Adrenal gland (tissue), 12 donors: ENCODE results near the gene IFNGR1. TPM values are rescaled to one million over a fixed set of nuclear protein-coding genes. Genes with fewer than 3 reads are reported as not detected.

Source experiments
- DNase-seq, 7 donors: peaks; one replicate each; pipeline ENCODE4 v3.0.0-alpha.2; 2019 to 2020
- H3K27ac ChIP-seq, 5 donors: fragments of 200-600 bp; sonication (generic) in 4 of 5; 1 replicate in 3 of 5; 2 replicates in 2 of 5; pipeline versions ENCODE4 v1.5.1 to v1.8.0; 2016 to 2020; ENCODE audit warnings: mild to moderate bottlenecking in 1 of 5
- H3K27me3 ChIP-seq: fragments of 200-600 bp; 2 replicates; pipeline ENCODE4 v1.8.0; 2021
- H3K36me3 ChIP-seq, 2 donors: fragments of 200-600 bp; replicated peaks in 1 of 2; 1 replicate in 1 of 2; 2 replicates in 1 of 2; pipeline versions ENCODE4 v1.5.1 to v1.8.0; 2018 to 2022
- H3K4me1 ChIP-seq, 2 donors: fragments of 200-600 bp; replicated peaks in 1 of 2; 1 replicate in 1 of 2; 2 replicates in 1 of 2; pipeline versions ENCODE4 v1.5.1 to v1.8.0; 2018 to 2021
- H3K4me3 ChIP-seq, 4 donors: fragments of 200-600 bp; sonication (generic) in 3 of 4; one replicate each; pipeline ENCODE4 v1.5.1; 2016 to 2018
- H3K9me3 ChIP-seq, 3 donors: fragments of 200-600 bp; sonication (generic) in 1 of 3; replicated peaks in 1 of 3; 1 replicate in 2 of 3; 2 replicates in 1 of 3; pipeline versions ENCODE4 v1.5.1 to v1.8.0; 2016 to 2021
- CTCF ChIP-seq, 6 experiments: fragments of 450-650 bp in 4 of 6; fragments of 200-600 bp in 2 of 6; sonication (generic) in 1 of 6; IDR thresholded peaks; 1 replicate in 5 of 6; 2 replicates in 1 of 6; pipeline versions ENCODE4 v1.5.1 to v1.8.0; 2016 to 2021; ENCODE audit warnings: antibody characterized with exemption in 6 of 6, mild to moderate bottlenecking in 2 of 6, moderate library complexity in 1 of 6
- POLR2A ChIP-seq, 2 donors: fragments of 450-650 bp; IDR thresholded peaks; one replicate each; pipeline ENCODE4 v1.6.1; 2017; ENCODE audit warnings: antibody characterized with exemption in 2 of 2, mild to moderate bottlenecking in 2 of 2, moderate library complexity in 1 of 2
- WGBS, 4 donors: extraction: QIAGEN DNeasy Blood & Tissue Kit in 2 of 4; methylation state at CpG; one replicate each; pipeline versions ENCODE4 v1.1.5 to v1.1.7; 2013 to 2017; 5-methylcytosine and 5-hydroxymethylcytosine counted together
- intact Hi-C, 2 donors: fragments of 100-400 bp; cut with DNase I; formaldehyde crosslinking; loops; one replicate each; pipeline versions ENCODE4 v1.14.1 to v1.15.0; 2022 to 2023
- polyA plus RNA-seq, 3 donors: library from polyadenylated mRNA; stranded (reverse); fragments of 200-250 nt in 2 of 3; fragments of 350-450 nt in 1 of 3; fragmentation: Illumina TruSeq in 1 of 3; extraction: RNeasy Lipid Tissue Mini Kit (QIAGEN cat#74804) in 1 of 3; gene quantifications; one replicate each; pipeline ENCODE4 v1.2.3, GENCODE V29; 2013 to 2014
- total RNA-seq, 9 donors: library from RNA; depleted of rRNA in 4 of 9; stranded (reverse); fragments of >200 nt in 4 of 9; fragments of 120-200 nt in 1 of 9; fragmentation: NEBNext Ultra II Directional in 1 of 9; extraction: Animal tissue kit (Norgen Biotek cat#: 25700) in 1 of 9; gene quantifications; one replicate each; pipeline versions ENCODE4 v1.1.0 to v1.2.4, GENCODE V29; 2013 to 2023
- donor health status: healthy with polysubstance abuse.
- donor health status: Bipolar disorder and iron deficiency.
- donor health status: DM: yes; HTN: yes; CAD: no.
- donor health status: DM: no; HTN: no; CAD: no.
- donor health status: DM: no; HTN: no; CAD: no.
- donor health status: DM: yes; HTN: yes; CAD: no.

Gene IFNGR1
- total and polyA plus RNA-seq, 12 donors, result 55.5 to 110 (median 69.9) TPM

DNA sequence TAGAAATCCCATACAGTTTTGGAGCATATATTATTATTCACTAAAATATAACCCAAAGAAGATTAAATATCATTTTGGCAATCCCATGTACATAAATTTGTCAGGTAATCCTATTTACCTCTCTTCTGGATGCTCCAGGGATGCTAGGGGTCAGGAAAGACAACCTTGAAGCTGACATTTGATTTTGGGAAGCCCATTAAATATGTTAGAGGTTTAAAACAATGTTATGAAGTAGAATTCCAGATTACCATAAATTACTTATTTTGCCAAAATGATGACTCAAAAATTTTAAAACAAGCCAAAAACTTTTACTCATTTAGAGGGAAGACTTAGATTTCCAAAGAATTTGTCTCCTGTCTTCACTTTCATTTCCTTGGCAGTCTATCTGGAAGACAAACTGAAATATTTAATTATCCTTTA lies 36.5 kb downstream of the IFNGR1 start:
- no peak overlapping the region for H3K27ac ChIP-seq
- H3K4me3 ChIP-seq, result no peak overlapping the region
- H3K9me3 ChIP-seq, result peaks cover 3 to 30% (median 12%) of the 10 kb centered on the region in 3 donors
- H3K27me3 ChIP-seq, result no peaks in the 10 kb centered on the region
- DNase-seq, result no peak
- TF ChIP-seq POLR2A (IDR thresholded peaks at IDR 0.05) (no peak), CTCF (IDR thresholded peaks at IDR 0.05) (no peak)
- H3K4me1 ChIP-seq, result no peaks in the 10 kb centered on the region
- H3K36me3 ChIP-seq, result no peaks in the 10 kb centered on the region
- intact Hi-C loops, result no loop called here

- H3K4me1 ChIP-seq, result no peaks in the 10 kb centered on the region
- 61 to 72% (median 69%) methylated on average over 3 of the region's 3 CpGs for WGBS, 4 donors
- peaks cover 3 to 30% (median 12%) of the 10 kb centered on the region in 3 donors for H3K9me3 ChIP-seq
- intact Hi-C loops, result no loop called here
- DNase-seq, result no peak
- H3K27ac ChIP-seq, result no peak overlapping the region
- no peaks in the 10 kb centered on the region for H3K27me3 ChIP-seq
- H3K36me3 ChIP-seq, result no peaks in the 10 kb centered on the region
- TF ChIP-seq CTCF (IDR thresholded peaks at IDR 0.05) (no peak), POLR2A (IDR thresholded peaks at IDR 0.05) (no peak)
- H3K4me3 ChIP-seq, result no peak overlapping the region
These were observed 37.1 kb downstream of the IFNGR1 start for GRCh38 chr6:137181891-137182653.

GRCh38 chr6:137177611-137178010 lies 41.6 kb downstream of the IFNGR1 start:
- Histone ChIP-seq H3K27me3 (no peaks in the 10 kb centered on the region), H3K4me3 (no peak overlapping the region), H3K27ac (no peak overlapping the region), H3K9me3 (peaks cover 3 to 10% (median 7%) of the 10 kb centered on the region in 3 donors), H3K36me3 (no peaks in the 10 kb centered on the region), H3K4me1 (peaks cover 0 to 10% of the 10 kb centered on the region in 2 donors)
- TF ChIP-seq POLR2A (IDR thresholded peaks at IDR 0.05) (no peak), CTCF (IDR thresholded peaks at IDR 0.05) (no peak)
- no peak for DNase-seq
- intact Hi-C loops, result no loop called here
- WGBS, 4 donors, result 81 to 95% (median 88%) methylated on average over 1 of the region's 1 CpG

DNA sequence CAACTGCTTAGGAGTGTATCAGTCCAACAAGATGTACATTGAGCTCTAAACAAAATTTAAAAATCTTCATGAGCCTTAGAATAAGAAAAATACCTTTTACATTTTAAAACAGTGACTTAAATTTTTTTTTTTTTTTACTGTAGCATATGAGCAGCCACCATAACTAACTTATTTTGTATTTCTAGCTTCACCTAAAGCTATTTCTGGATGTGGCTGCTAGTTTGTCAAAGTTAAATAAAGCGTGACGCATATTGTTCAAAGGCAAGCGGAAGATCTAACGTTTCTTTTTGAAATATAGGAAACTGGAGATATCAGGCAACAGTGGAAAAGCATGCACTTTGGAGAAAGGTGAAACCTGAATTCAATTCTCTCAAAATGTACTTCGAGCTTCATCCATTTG lies 42.5 kb downstream of the IFNGR1 start:
- 92 to 95% (median 93%) methylated on average over 5 of the region's 5 CpGs for WGBS, 4 donors
- no peak overlapping the region for H3K4me3 ChIP-seq
- H3K9me3 ChIP-seq, result peaks cover 0 to 3% (median 3%) of the 10 kb centered on the region in 3 donors
- intact Hi-C loops, result no loop called here
- TF ChIP-seq CTCF (IDR thresholded peaks at IDR 0.05) (no peak), POLR2A (IDR thresholded peaks at IDR 0.05) (no peak)
- no peaks in the 10 kb centered on the region for H3K27me3 ChIP-seq
- H3K4me1 ChIP-seq, result peaks cover 0 to 10% of the 10 kb centered on the region in 2 donors
- DNase-seq, result no peak
- H3K36me3 ChIP-seq, result no peaks in the 10 kb centered on the region
- H3K27ac ChIP-seq, result no peak overlapping the region
